Measurements from ENCODE around the gene PRKG1.

Gene PRKG1

DNA sequence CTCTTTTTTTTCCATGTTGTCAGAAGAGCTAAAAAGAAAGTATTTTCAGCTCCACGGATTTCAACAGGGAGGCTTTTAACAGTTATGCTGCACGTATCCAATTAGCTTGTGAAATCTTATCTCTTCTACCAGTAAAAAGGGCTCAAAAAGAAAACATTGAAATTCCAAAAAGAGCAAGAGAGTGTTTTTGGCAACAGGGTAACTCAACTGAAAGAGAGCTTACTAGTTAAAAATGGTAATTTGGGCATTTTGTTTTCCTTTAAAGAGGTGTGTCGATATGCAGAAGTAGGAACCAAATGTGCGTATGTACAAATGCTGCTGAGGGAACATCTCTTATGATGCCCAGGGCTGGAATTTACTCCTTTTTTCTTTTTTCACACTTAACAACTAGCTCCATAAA is 292.8 kb downstream of the PRKG1 start:
- Histone ChIP-seq H3K36me3 (ENCODE audit: control insufficient read depth in 1 of 2, insufficient read depth in 2 of 2, low read length in 2 of 2) (no peaks in the 10 kb centered on the region), H3K4me1 (ENCODE audit: control insufficient read depth in 1 of 2, insufficient read depth in 2 of 2, low read length in 2 of 2) (no peaks in the 10 kb centered on the region), H3K79me2 (ENCODE audit: control insufficient read depth, insufficient read depth, low read length, poor library complexity) (no peaks in the 10 kb centered on the region), H3K27ac (ENCODE audit: low read depth, low read length) (no peak overlapping the region), H3K18ac (ENCODE audit: low read length) (no peak overlapping the region), H4K12ac (ENCODE audit: low read depth, low read length) (no peak overlapping the region), H3K79me1 (ENCODE audit: low read length) (no peaks in the 10 kb centered on the region), H2AFZ (ENCODE audit: insufficient read depth, low read length, poor library complexity) (no peak overlapping the region), H4K8ac (ENCODE audit: low read depth, low read length) (no peak overlapping the region), H3K4me2 (ENCODE audit: low read length) (no peak overlapping the region), H3K9ac (ENCODE audit: low read length) (no peak overlapping the region), H3K14ac (ENCODE audit: low read length) (no peak overlapping the region), H2AK5ac (ENCODE audit: low read length) (no peak overlapping the region), H2BK5ac (ENCODE audit: low read depth, low read length, poor library complexity) (no peak overlapping the region), H4K91ac (ENCODE audit: low read depth, low read length) (no peak overlapping the region), H3K27me3 (ENCODE audit: insufficient read depth, low read length) (no peaks in the 10 kb centered on the region), H3K4me3 (ENCODE audit: low read depth, low read length) (no peak overlapping the region), H2BK120ac (ENCODE audit: insufficient read depth, low read length, poor library complexity) (no peak overlapping the region), H3K9me3 (ENCODE audit: insufficient read depth, low read depth, low read length) (no peaks in the 10 kb centered on the region), H2BK12ac (ENCODE audit: low read length) (no peak overlapping the region), H3K23ac (ENCODE audit: low read length) (no peak overlapping the region), H3K4ac (ENCODE audit: low read depth, low read length) (no peak overlapping the region)
- DNase-seq = no peak
- WGBS (ENCODE audit: extremely low coverage, insufficient coverage, insufficient read length) = no CpG with 5 or more reads among the region's 4 CpGs

DNA sequence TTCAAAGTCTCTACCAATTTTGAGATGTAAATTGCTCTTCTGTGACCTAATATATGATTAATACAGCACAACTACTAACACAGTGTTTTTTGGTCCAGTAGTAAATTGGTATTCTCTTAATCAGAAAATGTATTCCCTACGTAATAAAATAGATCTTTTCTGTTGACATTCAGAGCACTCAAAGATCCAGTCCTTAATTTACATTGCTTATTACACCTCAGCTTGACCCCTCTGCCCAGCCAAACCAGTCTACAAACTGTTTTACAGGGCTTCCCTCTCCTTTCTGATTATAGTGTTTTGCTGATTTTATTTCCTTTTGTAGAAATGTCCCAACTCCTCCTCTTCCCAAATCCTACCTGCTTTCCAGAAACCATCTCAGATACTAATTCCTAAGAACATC is 293.4 kb downstream of the PRKG1 start:
- H4K91ac ChIP-seq (ENCODE audit: low read depth, low read length) = no peak overlapping the region
- no peak overlapping the region for H3K4me3 ChIP-seq (ENCODE audit: low read depth, low read length)
- no peak overlapping the region for H3K23ac ChIP-seq (ENCODE audit: low read length)
- H4K12ac ChIP-seq (ENCODE audit: low read depth, low read length) = no peak overlapping the region
- no peaks in the 10 kb centered on the region for H3K79me1 ChIP-seq (ENCODE audit: low read length)
- H2AK5ac ChIP-seq (ENCODE audit: low read length) = no peak overlapping the region
- no peak overlapping the region for H3K14ac ChIP-seq (ENCODE audit: low read length)
- DNase-seq = no peak
- no peak overlapping the region for H2BK120ac ChIP-seq (ENCODE audit: insufficient read depth, low read length, poor library complexity)
- no peak overlapping the region for H3K9ac ChIP-seq (ENCODE audit: low read length)
- H3K27me3 ChIP-seq (ENCODE audit: insufficient read depth, low read length) = no peaks in the 10 kb centered on the region
- H3K27ac ChIP-seq (ENCODE audit: low read depth, low read length) = no peak overlapping the region
- no peaks in the 10 kb centered on the region for H3K36me3 ChIP-seq (ENCODE audit: control insufficient read depth in 1 of 2, insufficient read depth in 2 of 2, low read length in 2 of 2)
- no peak overlapping the region for H3K4me2 ChIP-seq (ENCODE audit: low read length)
- no CpG with 5 or more reads among the region's 1 CpG for WGBS (ENCODE audit: extremely low coverage, insufficient coverage, insufficient read length)
- H3K18ac ChIP-seq (ENCODE audit: low read length) = no peak overlapping the region
- H4K8ac ChIP-seq (ENCODE audit: low read depth, low read length) = no peak overlapping the region
- H2AFZ ChIP-seq (ENCODE audit: insufficient read depth, low read length, poor library complexity) = no peak overlapping the region
- no peaks in the 10 kb centered on the region for H3K9me3 ChIP-seq (ENCODE audit: insufficient read depth, low read depth, low read length)
- no peak overlapping the region for H2BK12ac ChIP-seq (ENCODE audit: low read length)
- H3K4me1 ChIP-seq (ENCODE audit: control insufficient read depth in 1 of 2, insufficient read depth in 2 of 2, low read length in 2 of 2) = no peaks in the 10 kb centered on the region
- no peak overlapping the region for H2BK5ac ChIP-seq (ENCODE audit: low read depth, low read length, poor library complexity)
- H3K4ac ChIP-seq (ENCODE audit: low read depth, low read length) = no peak overlapping the region
- no peaks in the 10 kb centered on the region for H3K79me2 ChIP-seq (ENCODE audit: control insufficient read depth, insufficient read depth, low read length, poor library complexity)

- peak in 1 of 2 donors; percentile 57 for DNase-seq
- Histone ChIP-seq H3K9me3 (ENCODE audit: insufficient read depth, low read depth, low read length) (no peaks in the 10 kb centered on the region), H3K27me3 (ENCODE audit: insufficient read depth, low read length) (no peaks in the 10 kb centered on the region), H2AK5ac (ENCODE audit: low read length) (no peak overlapping the region), H2BK120ac (ENCODE audit: insufficient read depth, low read length, poor library complexity) (no peak overlapping the region), H3K14ac (ENCODE audit: low read length) (no peak overlapping the region), H3K9ac (ENCODE audit: low read length) (no peak overlapping the region), H3K36me3 (ENCODE audit: control insufficient read depth in 1 of 2, insufficient read depth in 2 of 2, low read length in 2 of 2) (no peaks in the 10 kb centered on the region), H2BK12ac (ENCODE audit: low read length) (no peak overlapping the region), H3K18ac (ENCODE audit: low read length) (no peak overlapping the region), H3K79me2 (ENCODE audit: control insufficient read depth, insufficient read depth, low read length, poor library complexity) (no peaks in the 10 kb centered on the region), H4K91ac (ENCODE audit: low read depth, low read length) (no peak overlapping the region), H4K8ac (ENCODE audit: low read depth, low read length) (no peak overlapping the region), H2BK5ac (ENCODE audit: low read depth, low read length, poor library complexity) (no peak overlapping the region), H3K4me2 (ENCODE audit: low read length) (no peak overlapping the region), H4K12ac (ENCODE audit: low read depth, low read length) (no peak overlapping the region), H3K79me1 (ENCODE audit: low read length) (no peaks in the 10 kb centered on the region), H3K4me1 (ENCODE audit: control insufficient read depth in 1 of 2, insufficient read depth in 2 of 2, low read length in 2 of 2) (no peaks in the 10 kb centered on the region), H3K23ac (ENCODE audit: low read length) (no peak overlapping the region), H3K27ac (ENCODE audit: low read depth, low read length) (no peak overlapping the region), H3K4ac (ENCODE audit: low read depth, low read length) (no peak overlapping the region), H2AFZ (ENCODE audit: insufficient read depth, low read length, poor library complexity) (no peak overlapping the region), H3K4me3 (ENCODE audit: low read depth, low read length) (no peak overlapping the region)
- WGBS (ENCODE audit: extremely low coverage, insufficient coverage, insufficient read length) = no CpG with 5 or more reads among the region's 5 CpGs
Measured at GRCh38 chr10:51368943-51369342, 294.7 kb downstream of the PRKG1 start.

GRCh38 chr10:51369903-51370302 is 295.6 kb downstream of the PRKG1 start:
- H2AFZ ChIP-seq (ENCODE audit: insufficient read depth, low read length, poor library complexity) = no peak overlapping the region

More at GRCh38 chr10:51369903-51370302, 295.6 kb downstream of the PRKG1 start:
- no peak overlapping the region for H4K8ac ChIP-seq (ENCODE audit: low read depth, low read length)
- H4K91ac ChIP-seq (ENCODE audit: low read depth, low read length) = no peak overlapping the region
- H3K79me2 ChIP-seq (ENCODE audit: control insufficient read depth, insufficient read depth, low read length, poor library complexity) = no peaks in the 10 kb centered on the region
- no peak overlapping the region for H2BK120ac ChIP-seq (ENCODE audit: insufficient read depth, low read length, poor library complexity)
- H3K4me2 ChIP-seq (ENCODE audit: low read length) = no peak overlapping the region
- H3K4me1 ChIP-seq (ENCODE audit: control insufficient read depth in 1 of 2, insufficient read depth in 2 of 2, low read length in 2 of 2) = no peaks in the 10 kb centered on the region
- DNase-seq = no peak
- no peak overlapping the region for H3K4me3 ChIP-seq (ENCODE audit: low read depth, low read length)
- no peak overlapping the region for H3K9ac ChIP-seq (ENCODE audit: low read length)
- H3K14ac ChIP-seq (ENCODE audit: low read length) = no peak overlapping the region
- H3K18ac ChIP-seq (ENCODE audit: low read length) = no peak overlapping the region
- no peak overlapping the region for H2AK5ac ChIP-seq (ENCODE audit: low read length)
- H3K27me3 ChIP-seq (ENCODE audit: insufficient read depth, low read length) = no peaks in the 10 kb centered on the region
- H3K36me3 ChIP-seq (ENCODE audit: control insufficient read depth in 1 of 2, insufficient read depth in 2 of 2, low read length in 2 of 2) = no peaks in the 10 kb centered on the region
- no peak overlapping the region for H2BK5ac ChIP-seq (ENCODE audit: low read depth, low read length, poor library complexity)
- no peaks in the 10 kb centered on the region for H3K9me3 ChIP-seq (ENCODE audit: insufficient read depth, low read depth, low read length)
- no peak overlapping the region for H2BK12ac ChIP-seq (ENCODE audit: low read length)
- no peak overlapping the region for H3K23ac ChIP-seq (ENCODE audit: low read length)
- no peak overlapping the region for H3K27ac ChIP-seq (ENCODE audit: low read depth, low read length)
- no peak overlapping the region for H3K4ac ChIP-seq (ENCODE audit: low read depth, low read length)
- H4K12ac ChIP-seq (ENCODE audit: low read depth, low read length) = no peak overlapping the region
- no peaks in the 10 kb centered on the region for H3K79me1 ChIP-seq (ENCODE audit: low read length)
- no CpG with 5 or more reads among the region's 2 CpGs for WGBS (ENCODE audit: extremely low coverage, insufficient coverage, insufficient read length)

Data from trophoblast cell (in vitro differentiated cells and primary cell).